ENCODE results near the gene NME9.
"Not testable (repeated sequence)": the region's sequence is repeated elsewhere in the genome, so short reads cannot be mapped to it uniquely, and the experiment has no call there.

The NME9 gene, protein sequence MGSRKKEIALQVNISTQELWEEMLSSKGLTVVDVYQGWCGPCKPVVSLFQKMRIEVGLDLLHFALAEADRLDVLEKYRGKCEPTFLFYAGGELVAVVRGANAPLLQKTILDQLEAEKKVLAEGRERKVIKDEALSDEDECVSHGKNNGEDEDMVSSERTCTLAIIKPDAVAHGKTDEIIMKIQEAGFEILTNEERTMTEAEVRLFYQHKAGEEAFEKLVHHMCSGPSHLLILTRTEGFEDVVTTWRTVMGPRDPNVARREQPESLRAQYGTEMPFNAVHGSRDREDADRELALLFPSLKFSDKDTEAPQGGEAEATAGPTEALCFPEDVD

GRCh38 chr3:138329127-138329983 is at the start of gene NME9:
NME9 (minus strand) TSS chr3:138329851; CDS start chr3:138329335, 516 bp downstream.
- no peak for DNase-seq (ENCODE audit: low read depth, low spot score)

DNA sequence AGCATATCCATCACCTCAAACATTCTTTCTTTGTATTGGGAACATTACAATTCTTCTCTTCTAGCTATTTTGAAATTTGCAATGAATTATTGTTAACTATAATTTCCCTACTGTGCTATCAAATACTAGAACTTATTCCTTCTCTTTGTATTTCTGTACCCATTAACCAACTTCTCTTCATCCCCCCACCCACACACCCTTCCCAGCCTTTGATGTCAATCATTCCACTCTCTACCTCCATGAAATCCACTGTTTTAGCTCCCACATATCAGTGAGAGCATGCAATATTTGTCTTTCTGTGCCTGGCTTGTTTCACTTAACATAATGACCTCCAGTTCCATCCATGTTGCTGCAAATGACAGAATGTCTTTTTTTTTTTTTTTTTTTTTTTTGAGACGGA is 49.3 kb upstream of the NME9 start:
- DNase-seq (ENCODE audit: low read depth, low spot score) = no peak

DNA sequence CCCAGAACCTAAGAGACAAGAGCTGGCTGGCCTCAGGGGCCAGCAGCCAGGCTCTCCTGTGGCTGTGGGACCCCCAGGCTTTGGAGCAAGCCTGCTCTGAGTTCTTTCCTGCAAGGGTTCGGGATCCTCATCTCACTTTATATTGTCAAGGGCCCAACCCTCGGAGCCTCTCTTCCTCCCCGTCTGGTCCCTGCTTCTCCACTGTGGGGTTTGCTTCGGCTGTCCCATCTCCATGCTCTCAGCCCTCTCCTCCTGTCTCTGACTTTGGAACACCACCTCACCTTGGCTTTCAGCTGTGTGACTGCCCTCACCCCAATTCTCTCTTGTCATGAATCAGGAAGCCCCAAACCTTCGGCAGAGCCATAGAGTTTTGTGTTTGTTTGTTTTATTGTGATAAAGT is 48.7 kb upstream of the NME9 start:
- no peak for DNase-seq (ENCODE audit: low read depth, low spot score)

- no peak for DNase-seq (ENCODE audit: low read depth, low spot score)
These were observed 48.2 kb upstream of the NME9 start for GRCh38 chr3:138377804-138378203.

- DNase-seq (ENCODE audit: low read depth, low spot score) = not testable (repeated sequence)
These were observed 47.6 kb upstream of the NME9 start for GRCh38 chr3:138377212-138377611.

DNA sequence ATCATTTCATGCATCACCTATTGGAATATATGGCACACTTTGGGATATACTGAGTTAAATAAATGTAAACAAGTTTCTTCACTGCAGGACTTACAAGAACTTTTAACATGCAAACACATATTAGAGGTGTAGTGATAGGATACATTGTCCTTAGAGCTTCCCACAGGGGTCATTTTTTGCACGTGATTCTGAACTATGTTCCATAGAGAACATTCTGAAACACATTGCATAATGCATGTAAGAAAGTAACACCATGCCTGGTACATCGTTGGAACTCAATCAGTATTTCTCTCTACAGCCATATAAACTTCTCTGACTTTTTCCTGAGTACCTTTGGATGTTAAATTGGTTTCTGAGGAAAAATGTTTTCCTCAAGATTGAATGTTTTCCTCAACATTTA is 47.0 kb upstream of the NME9 start:
- DNase-seq (ENCODE audit: low read depth, low spot score) = no peak

GRCh38 chr3:138375447-138375846 is 45.8 kb upstream of the NME9 start:
- no peak for DNase-seq (ENCODE audit: low read depth, low spot score)

- no peak for DNase-seq (ENCODE audit: low read depth, low spot score)
These were observed 45.0 kb upstream of the NME9 start for GRCh38 chr3:138374573-138375134.

DNA sequence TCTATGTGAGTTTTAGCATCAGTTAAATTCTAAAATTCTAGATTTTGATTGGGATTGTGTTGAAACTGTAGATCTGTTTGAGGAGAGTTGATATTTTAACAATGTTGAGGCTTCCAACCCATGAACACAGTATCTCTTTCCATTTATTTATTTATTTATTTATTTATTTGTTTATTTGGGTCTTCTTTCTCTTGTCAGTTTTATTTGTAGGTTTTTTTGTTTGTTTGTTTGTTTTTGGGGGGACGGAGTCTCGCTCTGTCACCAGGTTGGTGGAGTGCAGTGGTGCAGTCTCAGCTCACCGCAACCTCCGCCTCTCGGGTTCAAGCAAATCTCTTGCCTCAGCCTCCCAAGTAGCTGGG is 44.1 kb upstream of the NME9 start:
- no peak for DNase-seq (ENCODE audit: low read depth, low spot score)

- no peak for DNase-seq (ENCODE audit: low read depth, low spot score)
These were observed 43.6 kb upstream of the NME9 start for GRCh38 chr3:138373087-138373735.

- no peak for DNase-seq (ENCODE audit: low read depth, low spot score)
These were observed 41.7 kb upstream of the NME9 start for GRCh38 chr3:138371070-138371965.

DNA sequence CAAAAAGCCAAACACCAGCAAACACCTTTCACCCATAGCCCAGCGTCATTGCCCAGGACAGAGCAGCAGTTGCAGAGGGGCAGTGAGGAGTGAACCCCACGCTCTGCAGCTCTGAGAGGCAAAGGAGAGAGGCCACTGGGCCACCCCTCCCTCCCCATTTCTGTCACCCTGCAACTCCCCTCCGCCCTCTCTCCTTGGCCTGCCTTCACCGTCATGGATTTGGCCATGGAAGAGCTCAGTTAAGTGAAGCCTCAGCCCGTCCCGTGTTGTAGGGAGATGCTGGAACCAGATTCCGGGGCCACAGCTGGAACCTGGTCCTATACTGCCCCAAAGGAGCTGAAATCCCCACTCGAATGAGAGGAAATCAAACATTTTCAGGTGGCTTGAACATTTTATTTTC is 40.7 kb upstream of the NME9 start:
- DNase-seq (ENCODE audit: low read depth, low spot score) = no peak

DNA sequence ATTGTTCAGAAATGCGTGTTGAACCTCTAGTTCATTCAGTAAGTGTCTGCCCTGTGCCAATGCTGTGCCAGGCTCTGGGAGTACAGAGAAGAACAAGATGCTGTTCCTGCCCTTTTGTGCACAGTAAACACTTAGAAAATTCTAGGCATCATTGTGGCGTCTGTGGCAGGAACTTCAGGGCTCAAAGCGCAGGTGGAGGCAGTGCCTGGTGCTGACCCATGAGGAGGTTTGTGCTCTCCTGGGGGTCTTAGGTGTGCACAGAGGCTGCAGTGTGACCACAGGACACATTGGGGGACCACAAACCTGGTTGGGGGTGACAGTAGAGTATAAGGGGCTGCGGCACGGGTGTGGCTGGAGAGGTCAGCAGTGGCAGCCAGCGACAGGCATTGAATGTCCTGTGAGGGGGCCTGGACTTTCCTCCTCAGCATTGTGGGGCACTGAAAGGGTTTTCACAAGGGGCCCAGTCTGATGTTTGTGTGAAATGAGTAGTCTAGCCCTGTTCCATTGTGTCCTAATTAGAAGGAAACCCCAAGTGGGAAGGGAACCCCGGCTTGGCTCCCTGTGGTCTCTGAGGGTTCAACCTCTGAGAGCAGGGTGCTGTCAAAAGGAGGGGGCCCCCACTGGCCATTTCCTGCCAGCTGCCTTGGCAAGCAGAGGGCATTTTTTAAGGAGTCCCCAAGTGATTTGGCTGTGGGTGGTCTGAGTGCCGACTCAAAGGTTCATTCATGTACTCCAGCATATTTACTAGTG is 39.7 kb upstream of the NME9 start:
- DNase-seq (ENCODE audit: low read depth, low spot score) = no peak

GRCh38 chr3:138367911-138368310 is 38.3 kb upstream of the NME9 start:
- DNase-seq (ENCODE audit: low read depth, low spot score) = no peak

- DNase-seq (ENCODE audit: low read depth, low spot score) = no peak
These were observed 37.7 kb upstream of the NME9 start for GRCh38 chr3:138367326-138367850.

- DNase-seq (ENCODE audit: low read depth, low spot score) = no peak
These were observed 36.5 kb upstream of the NME9 start for GRCh38 chr3:138366006-138366759.

GRCh38 chr3:138365253-138365555 is 35.6 kb upstream of the NME9 start:
- DNase-seq (ENCODE audit: low read depth, low spot score) = no peak

DNA sequence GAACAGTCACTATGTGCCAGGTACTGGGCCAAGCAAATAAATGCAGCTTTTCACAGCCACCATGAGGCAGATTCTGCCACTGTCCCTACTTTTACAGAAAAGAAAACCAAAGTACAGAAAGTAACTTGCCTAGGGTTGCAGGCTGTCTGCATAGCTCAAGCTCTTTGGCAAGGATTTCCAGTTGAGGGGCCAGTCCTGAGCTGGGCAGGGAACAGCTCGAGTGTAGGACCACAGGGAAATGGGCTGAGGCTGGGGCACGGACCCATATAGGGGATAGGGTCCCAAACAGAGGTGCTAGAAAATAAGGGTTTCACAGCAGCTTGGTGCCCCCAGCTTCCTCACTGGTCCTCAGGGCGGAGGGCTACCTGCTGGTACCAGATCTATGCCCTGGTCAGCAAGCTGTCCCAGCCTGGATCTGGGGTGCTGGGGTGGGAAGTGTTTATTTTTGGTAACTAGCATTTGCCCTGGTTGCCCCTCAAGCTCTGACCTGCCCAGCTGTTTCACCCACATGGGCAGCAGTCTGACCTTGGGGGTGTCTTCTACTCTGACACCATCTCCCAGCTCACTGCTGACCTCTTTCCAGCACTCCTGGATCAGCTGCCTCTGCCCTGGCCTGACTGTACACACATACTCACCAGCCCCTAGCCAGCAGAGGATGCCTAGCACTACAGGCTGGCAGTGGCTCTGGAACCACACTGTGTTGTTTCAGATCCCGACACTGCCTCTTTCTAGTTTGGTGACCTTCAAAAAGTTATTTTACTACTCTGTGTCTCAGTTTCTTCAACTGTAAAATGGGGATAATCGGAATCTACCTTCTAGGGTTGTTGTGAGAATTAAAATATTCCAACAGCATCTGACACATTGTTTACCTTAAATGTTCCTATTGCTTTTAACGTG is 35.0 kb upstream of the NME9 start:
- no peak for DNase-seq (ENCODE audit: low read depth, low spot score)

DNA sequence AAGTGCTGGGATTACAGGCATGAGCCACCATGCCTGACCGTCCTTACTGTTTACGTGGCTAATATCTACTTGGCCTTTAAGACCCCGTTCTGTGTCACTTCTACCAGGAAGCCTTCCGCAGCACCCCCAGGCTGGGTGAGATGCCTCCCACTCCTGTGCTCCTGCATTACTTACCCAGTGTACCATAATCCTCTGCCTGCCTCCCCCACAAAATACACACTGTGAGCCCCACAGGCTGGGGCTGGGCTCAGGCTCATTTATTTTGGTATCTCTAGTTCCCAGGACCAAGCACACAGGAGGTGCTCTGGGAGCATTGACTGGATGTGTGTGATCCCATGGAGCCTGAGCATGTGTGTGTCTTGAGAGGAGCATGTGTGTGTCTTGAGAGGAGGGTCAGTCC is 33.7 kb upstream of the NME9 start:
- DNase-seq (ENCODE audit: low read depth, low spot score) = no peak

All from smooth muscle cell of the brain vasculature (primary cell).